ENCODE results near the gene PRXL2B.

DNA sequence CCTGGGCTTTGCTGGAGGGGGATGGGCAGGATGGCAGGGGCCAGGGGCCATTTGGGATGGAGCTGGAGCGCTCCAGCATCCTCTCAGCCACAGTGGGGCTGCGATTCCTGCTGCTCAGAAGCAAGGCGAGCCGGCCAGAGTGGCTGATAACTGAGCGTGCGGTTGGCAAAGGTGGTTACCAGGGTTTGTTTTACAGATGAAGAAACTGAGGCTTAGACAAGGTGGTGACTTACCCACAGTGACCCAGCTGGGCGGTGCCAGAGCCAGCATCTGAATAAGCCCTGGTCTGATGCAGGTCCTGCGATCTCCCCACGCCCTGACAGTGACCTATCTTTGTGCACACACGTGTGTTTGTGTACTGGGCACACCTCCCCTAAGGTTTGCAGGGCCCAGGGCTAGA is 5.9 kb upstream of the PRXL2B start:
- no peak for TF ChIP-seq REST (IDR thresholded peaks at IDR 0.05; ENCODE audit: insufficient replicate concordance, low read depth)
- TF ChIP-seq, protein P1, sequence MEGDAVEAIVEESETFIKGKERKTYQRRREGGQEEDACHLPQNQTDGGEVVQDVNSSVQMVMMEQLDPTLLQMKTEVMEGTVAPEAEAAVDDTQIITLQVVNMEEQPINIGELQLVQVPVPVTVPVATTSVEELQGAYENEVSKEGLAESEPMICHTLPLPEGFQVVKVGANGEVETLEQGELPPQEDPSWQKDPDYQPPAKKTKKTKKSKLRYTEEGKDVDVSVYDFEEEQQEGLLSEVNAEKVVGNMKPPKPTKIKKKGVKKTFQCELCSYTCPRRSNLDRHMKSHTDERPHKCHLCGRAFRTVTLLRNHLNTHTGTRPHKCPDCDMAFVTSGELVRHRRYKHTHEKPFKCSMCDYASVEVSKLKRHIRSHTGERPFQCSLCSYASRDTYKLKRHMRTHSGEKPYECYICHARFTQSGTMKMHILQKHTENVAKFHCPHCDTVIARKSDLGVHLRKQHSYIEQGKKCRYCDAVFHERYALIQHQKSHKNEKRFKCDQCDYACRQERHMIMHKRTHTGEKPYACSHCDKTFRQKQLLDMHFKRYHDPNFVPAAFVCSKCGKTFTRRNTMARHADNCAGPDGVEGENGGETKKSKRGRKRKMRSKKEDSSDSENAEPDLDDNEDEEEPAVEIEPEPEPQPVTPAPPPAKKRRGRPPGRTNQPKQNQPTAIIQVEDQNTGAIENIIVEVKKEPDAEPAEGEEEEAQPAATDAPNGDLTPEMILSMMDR (IDR thresholded peaks at IDR 0.05; ENCODE audit: insufficient read depth, low read length), result no peak
